ENCODE data around the gene MUL1. TPM values are rescaled to one million over a fixed set of nuclear protein-coding genes. Genes with fewer than 3 reads are reported as not detected.

Gene MUL1
- total RNA-seq, 8 experiments from 2014 or later, result 21.0 to 36.3 (median 29.5) TPM

Other genes starting within 250 kb of the MUL1 start
- 1 to 10 TPM in 2 of 8 experiments, under 1 TPM in 4, not detected in 2; 0.21 to 1.3 (median 0.63) TPM for gene VWA5B1, start 217.3 kb downstream of the MUL1 start, total RNA-seq
- gene CAMK2N1, start 21.9 kb downstream of the MUL1 start, total RNA-seq, result 100 to 1,000 TPM in 1 of 8 experiments, 10 to 100 TPM in 6, 1 to 10 TPM in 1; 2.9 to 120 (median 61.0) TPM
- gene FAM43B, start 44.4 kb upstream of the MUL1 start, total RNA-seq, result 1 to 10 TPM in 5 of 8 experiments, under 1 TPM in 3; 0.13 to 4.1 (median 1.8) TPM
- gene CDA, start 80.9 kb upstream of the MUL1 start, total RNA-seq, result under 1 TPM in 1 of 8 experiments, not detected in 7; 0.61 TPM
- 100 to 1,000 TPM in 1 of 8 experiments, 10 to 100 TPM in 7; 22.7 to 117 (median 51.4) TPM for gene PINK1, start 125.3 kb upstream of the MUL1 start, total RNA-seq
- gene DDOST, start 153.2 kb upstream of the MUL1 start, total RNA-seq, result 100 to 1,000 TPM; 156 to 335 (median 187) TPM
- gene KIF17, start 209.9 kb upstream of the MUL1 start, total RNA-seq, result 10 to 100 TPM in 2 of 8 experiments, 1 to 10 TPM in 3, under 1 TPM in 3; 0.18 to 12.1 (median 6.8) TPM
- gene SH2D5, start 224.6 kb upstream of the MUL1 start, total RNA-seq, result 1 to 10 TPM in 5 of 8 experiments, under 1 TPM in 3; 0.31 to 8.0 (median 2.9) TPM

Measured in motor neuron (in vitro differentiated cells).